ENCODE measurements around the gene CACFD1. TPM values are rescaled to one million over a fixed set of nuclear protein-coding genes. Genes with fewer than 3 reads are reported as not detected.

Gene CACFD1
- total and polyA plus RNA-seq, 7 donors, result 6.7 to 44.6 (median 13.4) TPM

GRCh38 chr9:133464638-133465037, 4.9 kb downstream of the CACFD1 start:
- TF ChIP-seq CTCF (IDR thresholded peaks at IDR 0.05), result no peak
- no peak for TF ChIP-seq EP300 (IDR thresholded peaks at IDR 0.05)
- no peak for TF ChIP-seq POLR2A (IDR thresholded peaks at IDR 0.05)
- no peak for TF ChIP-seq POLR2AphosphoS5 (IDR thresholded peaks at IDR 0.05)
- Histone ChIP-seq H3K4me1 (peaks cover 0 to 12% (median 10%) of the 10 kb centered on the region in 4 donors), H3K27me3 (no peaks in the 10 kb centered on the region), H3K36me3 (peaks cover 0 to 26% (median 0%) of the 10 kb centered on the region in 4 donors), H3K4me3 (no peak overlapping the region), H3K9me3 (no peaks in the 10 kb centered on the region), H3K27ac (no peak overlapping the region)
- DNase-seq, result no peak
- intact Hi-C loops (cut with DNase I), result loop anchor here (5.0 kb wide), 1 partner anchor 117 kb away; the partner anchor contains the start of genes MED22 and RPL7A
- WGBS, 2 donors, result 93 to 95% methylated on average over 10 of the region's 10 CpGs

- TF ChIP-seq POLR2AphosphoS5 (IDR thresholded peaks at IDR 0.05), result no peak
- TF ChIP-seq CTCF (IDR thresholded peaks at IDR 0.05), result no peak
- no peak for TF ChIP-seq POLR2A (IDR thresholded peaks at IDR 0.05)
- TF ChIP-seq EP300 (IDR thresholded peaks at IDR 0.05), result no peak
- Histone ChIP-seq H3K27me3 (no peaks in the 10 kb centered on the region), H3K4me3 (no peak overlapping the region), H3K4me1 (peaks cover 0 to 4% (median 2%) of the 10 kb centered on the region in 4 donors), H3K36me3 (peaks cover 0 to 26% (median 0%) of the 10 kb centered on the region in 4 donors), H3K27ac (no peak overlapping the region), H3K9me3 (no peaks in the 10 kb centered on the region)
- 86 to 87% methylated on average over 6 of the region's 6 CpGs for WGBS, 2 donors
- intact Hi-C loops (cut with DNase I), result no loop called here
- no peak for DNase-seq
Measured at GRCh38 chr9:133465984-133466383, 6.2 kb downstream of the CACFD1 start.

GRCh38 chr9:133467101-133467500, 7.3 kb downstream of the CACFD1 start:
- WGBS, 2 donors, result 92 to 93% methylated on average over 10 of the region's 10 CpGs
- H3K4me1 ChIP-seq, result no peaks in the 10 kb centered on the region
- TF ChIP-seq POLR2AphosphoS5 (IDR thresholded peaks at IDR 0.05), result no peak
- no peak for TF ChIP-seq POLR2A (IDR thresholded peaks at IDR 0.05)
- TF ChIP-seq EP300 (IDR thresholded peaks at IDR 0.05), result no peak
- no peak for TF ChIP-seq CTCF (IDR thresholded peaks at IDR 0.05)
- intact Hi-C loops (cut with DNase I), result no loop called here
- DNase-seq, result no peak
- H3K9me3 ChIP-seq, result no peaks in the 10 kb centered on the region
- H3K4me3 ChIP-seq, result no peak overlapping the region
- no peak overlapping the region for H3K27ac ChIP-seq
- H3K27me3 ChIP-seq, result no peaks in the 10 kb centered on the region
- peaks cover 0 to 26% (median 0%) of the 10 kb centered on the region in 4 donors for H3K36me3 ChIP-seq

- WGBS, 2 donors, result 95 to 97% methylated on average over 11 of the region's 11 CpGs
Measured at GRCh38 chr9:133468374-133468773, 8.6 kb downstream of the CACFD1 start.

GRCh38 chr9:133468777-133469421, 9.1 kb downstream of the CACFD1 start:
- Histone ChIP-seq H3K4me1 (no peaks in the 10 kb centered on the region), H3K4me3 (no peak overlapping the region), H3K9me3 (no peaks in the 10 kb centered on the region), H3K27ac (no peak overlapping the region), H3K36me3 (peaks cover 0 to 26% (median 0%) of the 10 kb centered on the region in 4 donors), H3K27me3 (no peaks in the 10 kb centered on the region)
- intact Hi-C loops (cut with DNase I), result no loop called here
- 87 to 89% methylated on average over 6 of the region's 6 CpGs for WGBS, 2 donors
- no peak for DNase-seq
- TF ChIP-seq EP300 (IDR thresholded peaks at IDR 0.05) (no peak), POLR2AphosphoS5 (IDR thresholded peaks at IDR 0.05) (no peak), CTCF (IDR thresholded peaks at IDR 0.05) (no peak), POLR2A (IDR thresholded peaks at IDR 0.05) (no peak)

More at GRCh38 chr9:133468374-133468773, 8.6 kb downstream of the CACFD1 start:
- DNase-seq, result no peak
- Histone ChIP-seq H3K36me3 (peaks cover 0 to 26% (median 0%) of the 10 kb centered on the region in 4 donors), H3K27me3 (no peaks in the 10 kb centered on the region), H3K4me1 (no peaks in the 10 kb centered on the region), H3K9me3 (no peaks in the 10 kb centered on the region), H3K27ac (no peak overlapping the region), H3K4me3 (no peak overlapping the region)
- no peak for TF ChIP-seq POLR2A (IDR thresholded peaks at IDR 0.05)
- intact Hi-C loops (cut with DNase I), result no loop called here

All from sigmoid colon (tissue), 7 donors.